Activated CD8-positive, alpha-beta memory T cell treated with anti-CD3 and anti-CD28 coated beads, Interleukin-2, amount 50 U/mL, for 4 hours (primary cell): ENCODE data around the gene FANCI.

Experiments
- DNase-seq: peaks from one replicate; pipeline ENCODE4 v3.0.0-alpha.2; 2020

Gene FANCI

DNA sequence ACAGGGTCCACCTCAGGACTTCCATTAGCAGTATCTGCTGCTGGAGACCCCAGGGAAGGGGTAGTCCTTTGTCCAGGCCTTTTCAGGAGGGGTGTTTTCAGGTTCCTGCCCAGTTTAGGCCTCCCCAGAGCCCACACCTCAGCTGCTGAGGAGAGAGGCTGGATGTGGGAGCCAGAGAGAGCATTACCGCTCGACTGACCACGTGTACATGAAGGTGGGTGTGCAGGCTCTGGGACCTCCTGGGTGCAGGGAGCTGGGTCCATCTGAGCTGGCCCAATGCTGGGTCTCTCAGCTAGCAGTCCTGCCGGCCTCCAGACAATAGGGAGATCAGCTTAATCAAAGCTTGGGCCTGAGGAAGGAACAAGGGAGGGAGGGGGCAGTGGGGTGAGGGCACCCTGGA is 120.0 kb downstream of the FANCI start:
- no peak for DNase-seq

DNA sequence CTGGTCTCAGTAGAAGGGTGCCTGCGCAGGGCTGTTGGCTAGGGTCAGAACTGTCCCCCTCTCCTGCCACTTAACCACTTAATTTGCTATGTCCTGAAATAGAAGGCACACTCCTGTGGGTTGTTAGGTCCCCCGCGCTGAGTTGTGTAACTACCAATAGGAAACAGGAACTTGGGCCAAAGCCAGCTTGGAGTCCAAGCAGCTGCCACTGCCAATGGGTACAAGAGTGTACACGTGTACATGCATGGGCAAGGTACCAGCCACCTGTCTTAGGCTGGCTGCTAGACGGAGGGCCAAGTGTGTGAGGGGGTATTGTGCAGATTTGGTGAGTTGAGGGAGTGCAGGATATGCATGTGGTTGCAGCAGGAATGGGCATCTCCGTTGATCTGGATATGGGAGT is 120.6 kb downstream of the FANCI start:
- DNase-seq: no peak

DNA sequence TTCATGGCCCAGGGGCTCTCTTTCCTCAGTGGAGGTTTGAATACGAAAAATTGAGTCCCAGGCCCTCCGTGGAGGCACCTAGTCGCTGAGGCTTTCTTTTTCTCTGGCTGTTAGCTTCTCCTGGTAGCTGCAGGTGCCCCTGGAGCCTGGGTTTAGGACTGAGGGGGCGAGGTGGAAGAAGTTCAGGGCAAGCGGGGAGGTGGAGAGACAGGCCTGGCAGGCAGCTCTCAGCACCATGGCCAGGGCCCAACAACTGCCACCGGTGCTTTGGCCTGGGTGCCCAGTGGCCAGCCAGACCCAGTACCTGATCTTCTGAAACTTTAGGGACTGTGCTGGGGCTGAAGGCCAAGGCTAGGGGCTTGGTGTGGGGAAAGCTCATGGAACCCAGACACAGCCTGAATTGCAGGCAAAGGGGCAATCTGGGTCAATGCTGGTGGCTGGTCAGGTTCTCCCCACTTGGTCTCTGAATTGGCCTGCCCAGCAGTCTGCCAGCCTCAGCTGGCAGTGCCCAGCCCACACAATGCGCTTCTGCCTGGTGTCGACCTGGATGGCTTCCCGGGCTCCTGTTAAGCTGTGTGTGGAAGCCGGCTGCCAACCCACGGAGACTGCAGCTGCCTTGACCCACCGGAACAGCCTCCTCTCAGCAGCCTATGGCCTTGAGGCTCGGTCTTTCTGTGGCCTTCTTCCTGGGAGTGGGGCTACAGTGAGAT is 121.1 kb downstream of the FANCI start:
- DNase-seq: no peak

DNA sequence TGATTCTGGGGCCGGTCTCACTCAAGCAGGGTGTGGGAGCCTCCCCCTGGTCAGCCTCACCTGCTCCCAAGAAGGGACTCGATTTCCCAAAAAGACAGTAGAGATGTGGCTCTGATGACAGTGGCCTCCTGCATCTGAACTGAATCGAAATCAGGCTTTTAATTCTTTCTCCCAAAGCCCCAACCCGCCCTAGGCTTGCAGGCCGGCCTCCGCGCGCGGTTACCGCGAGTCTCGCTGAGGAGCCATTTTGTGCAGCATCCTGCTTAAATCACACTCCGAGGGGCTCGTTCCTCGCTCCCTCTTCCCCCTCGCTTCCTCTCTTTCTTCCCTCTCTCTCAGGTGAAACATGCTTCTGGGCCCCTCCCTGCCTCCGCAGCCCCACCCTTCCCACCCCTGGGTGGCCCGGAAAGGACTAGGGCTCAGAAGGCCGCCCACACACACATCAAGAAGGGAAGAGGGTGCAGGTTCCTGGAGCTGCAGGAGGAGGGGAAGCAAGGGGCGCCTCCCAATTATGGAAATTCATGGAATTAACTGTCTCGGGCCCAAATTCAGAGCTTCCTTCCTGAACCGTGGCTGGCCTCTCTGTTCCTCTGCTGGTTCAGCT is 121.8 kb downstream of the FANCI start:
- DNase-seq: no peak
